ENCODE measurements around the gene MRPS34.
A peak's percentile ranks its signal among the peaks of the same experiment; 100 is the strongest.

Gene MRPS34

DNA sequence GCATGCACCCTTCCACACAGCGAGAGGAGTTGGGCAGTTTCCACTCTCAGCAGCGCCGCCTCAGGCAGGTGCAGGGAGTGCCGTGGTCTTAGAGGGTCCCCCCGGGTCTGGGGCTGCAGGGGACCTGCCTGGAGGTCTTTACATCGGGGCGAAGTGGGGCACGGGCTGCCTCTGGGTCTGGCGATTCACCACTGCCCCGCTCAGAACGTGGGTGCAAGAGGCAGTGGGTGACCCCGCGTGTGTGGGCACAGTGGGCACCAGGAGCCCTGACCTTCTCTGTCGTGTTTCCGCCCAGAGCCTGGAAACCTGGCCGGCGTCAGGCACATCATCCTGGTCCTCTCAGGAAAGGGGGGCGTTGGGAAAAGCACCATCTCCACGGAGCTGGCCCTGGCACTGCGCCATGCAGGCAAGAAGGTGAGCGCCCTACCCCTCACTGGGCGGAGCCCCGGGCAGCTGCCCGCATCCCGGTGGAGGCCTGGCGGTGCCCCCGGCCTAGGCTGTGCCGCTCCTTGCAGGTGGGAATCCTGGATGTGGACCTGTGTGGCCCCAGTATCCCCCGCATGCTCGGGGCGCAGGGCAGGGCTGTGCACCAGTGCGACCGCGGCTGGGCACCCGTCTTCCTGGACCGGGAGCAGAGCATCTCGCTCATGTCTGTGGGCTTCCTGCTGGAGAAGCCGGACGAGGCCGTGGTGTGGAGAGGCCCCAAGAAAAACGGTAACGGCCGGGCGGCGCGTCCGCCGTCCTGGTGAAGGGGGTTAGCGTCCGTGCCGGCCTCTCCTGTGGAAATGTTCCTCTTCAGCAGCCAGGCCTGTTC lies 13.5 kb upstream of the MRPS34 start:
- TF ChIP-seq, protein P1, sequence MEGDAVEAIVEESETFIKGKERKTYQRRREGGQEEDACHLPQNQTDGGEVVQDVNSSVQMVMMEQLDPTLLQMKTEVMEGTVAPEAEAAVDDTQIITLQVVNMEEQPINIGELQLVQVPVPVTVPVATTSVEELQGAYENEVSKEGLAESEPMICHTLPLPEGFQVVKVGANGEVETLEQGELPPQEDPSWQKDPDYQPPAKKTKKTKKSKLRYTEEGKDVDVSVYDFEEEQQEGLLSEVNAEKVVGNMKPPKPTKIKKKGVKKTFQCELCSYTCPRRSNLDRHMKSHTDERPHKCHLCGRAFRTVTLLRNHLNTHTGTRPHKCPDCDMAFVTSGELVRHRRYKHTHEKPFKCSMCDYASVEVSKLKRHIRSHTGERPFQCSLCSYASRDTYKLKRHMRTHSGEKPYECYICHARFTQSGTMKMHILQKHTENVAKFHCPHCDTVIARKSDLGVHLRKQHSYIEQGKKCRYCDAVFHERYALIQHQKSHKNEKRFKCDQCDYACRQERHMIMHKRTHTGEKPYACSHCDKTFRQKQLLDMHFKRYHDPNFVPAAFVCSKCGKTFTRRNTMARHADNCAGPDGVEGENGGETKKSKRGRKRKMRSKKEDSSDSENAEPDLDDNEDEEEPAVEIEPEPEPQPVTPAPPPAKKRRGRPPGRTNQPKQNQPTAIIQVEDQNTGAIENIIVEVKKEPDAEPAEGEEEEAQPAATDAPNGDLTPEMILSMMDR (IDR thresholded peaks at IDR 0.05; ENCODE audit: insufficient read depth, low read length, poor library complexity, severe bottlenecking): no peak
- no peaks in the 10 kb centered on the region for H3K27me3 ChIP-seq (replicated peaks; ENCODE audit: control insufficient read depth, insufficient read depth, low read length)
- no peak overlapping the region for H3K4me3 ChIP-seq (replicated peaks; ENCODE audit: low read depth, low read length)
- H3K36me3 ChIP-seq (ENCODE audit: control insufficient read depth, insufficient read depth, low read length): peaks cover 13% of the 10 kb centered on the region
- DNase-seq (ENCODE audit: extremely low read depth, insufficient read length): peak; percentile 15

DNA sequence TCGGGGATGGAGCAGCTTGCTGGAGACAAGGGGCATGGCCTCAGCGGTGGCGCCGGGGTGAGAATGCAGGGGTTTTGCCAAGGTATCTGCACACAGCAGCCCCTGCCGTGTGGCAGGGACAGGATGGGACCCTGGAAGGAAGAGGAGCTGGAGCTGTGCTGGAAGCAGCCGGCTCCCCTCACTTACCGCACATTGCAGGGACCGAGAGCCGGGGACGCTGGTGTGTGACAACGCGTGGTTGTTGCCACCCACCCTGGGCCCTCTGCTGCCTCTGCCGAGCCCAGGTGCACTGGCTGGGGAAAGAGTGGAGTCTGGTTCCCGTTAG lies 12.9 kb upstream of the MRPS34 start:
- Histone ChIP-seq H3K27me3 (replicated peaks; ENCODE audit: control insufficient read depth, insufficient read depth, low read length) (no peaks in the 10 kb centered on the region), H3K4me3 (replicated peaks; ENCODE audit: low read depth, low read length) (no peak overlapping the region), H3K36me3 (ENCODE audit: control insufficient read depth, insufficient read depth, low read length) (peaks cover 13% of the 10 kb centered on the region)
- TF ChIP-seq, protein P1 (IDR thresholded peaks at IDR 0.05; ENCODE audit: insufficient read depth, low read length, poor library complexity, severe bottlenecking): no peak
- peak; percentile 6 for DNase-seq (ENCODE audit: extremely low read depth, insufficient read length)

DNA sequence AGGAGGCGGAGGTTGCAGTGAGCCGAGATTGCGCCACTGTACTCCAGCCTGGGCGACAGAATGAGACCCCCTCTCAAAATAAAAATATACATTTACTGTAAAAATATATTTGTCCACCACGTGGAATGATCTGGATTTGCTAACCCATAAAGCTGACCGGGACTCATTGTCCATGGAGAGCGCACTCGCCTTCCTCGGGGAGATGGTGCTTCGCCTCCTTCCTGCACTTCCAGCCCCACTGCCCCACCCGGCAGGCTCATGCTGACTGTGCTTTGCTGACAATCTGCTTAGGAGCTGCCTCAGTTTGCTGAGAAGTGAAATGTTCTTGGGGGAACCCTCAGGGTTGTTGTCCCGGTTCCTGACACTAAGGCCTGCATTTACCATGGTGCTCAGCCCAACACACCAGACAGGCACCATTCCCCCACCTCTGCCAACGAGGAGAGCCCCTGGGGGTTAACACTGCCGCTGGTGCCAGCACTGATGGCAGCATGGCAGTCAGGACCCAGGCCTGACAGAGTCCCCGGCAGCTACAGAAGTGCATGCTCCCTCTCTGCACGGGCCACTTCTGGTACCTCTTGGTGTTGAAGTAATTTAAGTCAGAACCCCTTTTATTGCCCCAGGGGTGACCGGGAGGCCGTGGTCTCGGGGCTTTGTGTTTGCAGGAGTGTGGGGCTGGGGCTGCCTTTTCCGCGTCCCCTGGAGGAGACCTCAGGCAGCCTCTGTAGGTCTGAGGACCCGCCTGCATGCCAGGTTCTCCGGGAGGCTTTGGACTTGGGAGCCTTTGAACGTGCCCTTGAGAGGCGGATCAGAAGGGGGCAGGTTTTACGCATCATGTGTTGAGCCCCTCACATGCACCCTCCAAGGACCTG lies 12.3 kb upstream of the MRPS34 start:
- Histone ChIP-seq H3K4me3 (replicated peaks; ENCODE audit: low read depth, low read length) (no peak overlapping the region), H3K36me3 (ENCODE audit: control insufficient read depth, insufficient read depth, low read length) (peaks cover 11% of the 10 kb centered on the region)
- TF ChIP-seq, protein P1 (IDR thresholded peaks at IDR 0.05; ENCODE audit: insufficient read depth, low read length, poor library complexity, severe bottlenecking): no peak

DNA sequence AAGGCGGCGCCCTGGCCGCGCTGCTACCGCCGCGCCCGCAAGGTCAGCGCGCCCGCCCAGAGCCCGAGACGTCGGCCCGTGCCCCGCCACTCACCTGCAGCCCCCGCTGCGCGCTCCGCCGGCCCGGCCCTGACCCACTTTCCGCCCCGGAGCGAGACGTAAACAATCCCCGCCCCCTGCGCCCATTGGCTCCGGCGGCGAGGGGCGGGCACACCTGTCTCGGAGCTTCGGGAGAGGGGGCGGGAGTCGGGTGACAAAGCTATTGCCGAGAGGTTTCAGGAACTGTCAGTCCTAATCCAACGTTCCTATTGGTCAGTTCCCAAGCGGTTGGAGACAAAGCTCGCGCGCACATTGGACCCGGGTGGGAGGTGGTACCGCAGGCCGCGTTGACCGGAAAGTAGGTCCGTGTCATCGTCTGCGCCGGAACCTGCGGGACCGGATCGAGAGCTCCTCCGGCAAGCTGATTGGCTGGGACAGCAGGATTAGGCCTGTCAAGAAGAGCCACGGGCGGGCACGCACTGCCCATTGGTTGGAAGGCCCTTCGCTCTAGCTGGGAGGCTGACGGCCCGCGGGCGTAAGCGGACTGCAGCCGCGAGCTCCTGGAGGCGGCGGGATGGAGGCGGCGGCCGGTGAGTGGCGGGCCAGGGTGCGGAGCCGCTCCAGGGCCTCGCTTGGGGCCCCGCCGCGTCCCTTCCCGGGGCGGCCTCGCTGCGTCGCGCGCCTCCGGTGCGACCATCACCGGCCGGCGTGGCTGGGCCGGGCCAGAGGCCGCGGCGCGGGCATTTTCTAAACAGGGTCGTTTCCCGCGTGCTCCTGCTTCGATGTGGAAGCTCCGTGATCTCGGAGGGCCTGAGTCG lies 9.7 kb upstream of the MRPS34 start, which contains the start of the genes NUBP2 and SPSB3:
TSS of gene NUBP2 (plus strand) at position 553 of the 857 bp plus-strand sequence. CDS start at position 614, 61 bp downstream.
TSS of gene SPSB3 (minus strand) at position 164 of the 857 bp plus-strand sequence. CDS start 1,088 bp downstream, outside the sequence.
- H3K4me3 ChIP-seq (replicated peaks; ENCODE audit: low read depth, low read length): peak within 1 kb of the TSS; percentile 92
- DNase-seq (ENCODE audit: extremely low read depth, insufficient read length): peak; percentile 99
- TF ChIP-seq, protein P1 (IDR thresholded peaks at IDR 0.05; ENCODE audit: insufficient read depth, low read length, poor library complexity, severe bottlenecking): no peak
- H3K36me3 ChIP-seq (ENCODE audit: control insufficient read depth, insufficient read depth, low read length): peaks cover 10% of the 10 kb centered on the region
- H3K27me3 ChIP-seq (replicated peaks; ENCODE audit: control insufficient read depth, insufficient read depth, low read length): no peaks in the 10 kb centered on the region

More for the DNA sequence above, 12.3 kb upstream of the MRPS34 start:
- no peak for DNase-seq (ENCODE audit: extremely low read depth, insufficient read length)
- no peaks in the 10 kb centered on the region for H3K27me3 ChIP-seq (replicated peaks; ENCODE audit: control insufficient read depth, insufficient read depth, low read length)

DNA sequence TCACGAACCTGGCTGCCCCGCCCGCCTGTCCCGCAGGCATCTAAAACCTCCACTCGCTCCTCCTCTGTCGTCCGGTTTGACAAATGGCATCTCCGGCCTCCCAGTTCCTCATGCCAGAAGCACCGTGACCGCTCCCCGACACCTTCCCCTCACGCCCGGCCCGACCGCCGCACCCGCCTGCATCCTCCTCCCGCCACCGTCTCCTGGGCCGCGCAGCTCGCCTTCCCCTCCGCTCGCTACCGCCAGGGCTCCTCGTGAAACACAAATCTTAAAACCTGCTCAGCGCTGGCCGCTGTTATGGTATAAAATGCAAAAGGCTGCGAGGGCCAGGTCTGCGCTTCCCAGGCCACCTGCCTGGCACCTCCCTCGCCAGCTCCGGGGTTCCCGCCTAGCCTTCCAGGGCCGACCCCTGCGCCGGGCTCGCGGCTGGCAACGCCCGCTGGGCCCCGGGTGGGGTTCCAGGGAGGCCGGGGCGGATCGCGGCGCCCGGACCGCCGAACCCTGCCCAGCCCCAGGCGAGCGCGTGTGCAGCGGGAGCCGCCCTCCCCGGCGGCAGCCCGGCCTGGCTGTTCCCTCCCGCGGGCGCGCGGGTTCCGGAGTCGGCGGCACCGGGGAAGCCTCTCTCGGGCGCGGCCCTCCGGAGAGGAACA lies 8.9 kb upstream of the MRPS34 start:
- TF ChIP-seq, protein P1 (IDR thresholded peaks at IDR 0.05; ENCODE audit: insufficient read depth, low read length, poor library complexity, severe bottlenecking): no peak
- H3K27me3 ChIP-seq (replicated peaks; ENCODE audit: control insufficient read depth, insufficient read depth, low read length): no peaks in the 10 kb centered on the region
- peaks cover 9% of the 10 kb centered on the region for H3K36me3 ChIP-seq (ENCODE audit: control insufficient read depth, insufficient read depth, low read length)
- DNase-seq (ENCODE audit: extremely low read depth, insufficient read length): peak; percentile 45
- H3K4me3 ChIP-seq (replicated peaks; ENCODE audit: low read depth, low read length): peak overlapping the region; percentile 92

Measured in GM06990 (cell line).